LNCaP clone FGC (cell line): ENCODE data around the gene MEGF11.

Experiments
- DNase-seq: peaks from one replicate; pipeline ENCODE4 v3.0.0-alpha.2; 2011; ENCODE audit warnings: low read depth
- H3K4me3 ChIP-seq: 2 replicates; pipeline ENCODE4 v1.5.1; 2011; ENCODE audit warnings: mild to moderate bottlenecking, low read depth, low read length, control low read depth
- CTCF ChIP-seq: IDR thresholded peaks from 2 replicates; pipeline ENCODE4 v1.5.1; 2012; ENCODE audit warnings: mild to moderate bottlenecking; ENCODE audit not compliant: control insufficient read depth, insufficient read depth; ENCODE audit errors: extremely low read depth

The MEGF11 gene

GRCh38 chr15:65856821-65857455 is 396.6 kb downstream of the MEGF11 start:
- peak; percentile 78 for TF ChIP-seq CTCF
- H3K4me3 ChIP-seq = no peak overlapping the region
- no peak for DNase-seq

GRCh38 chr15:65851981-65852380 is 401.6 kb downstream of the MEGF11 start:
- no peak for DNase-seq
- TF ChIP-seq CTCF = no peak
- H3K4me3 ChIP-seq = no peak overlapping the region

GRCh38 chr15:65847989-65848388 is 405.6 kb downstream of the MEGF11 start:
- DNase-seq = no peak
- H3K4me3 ChIP-seq = no peak overlapping the region
- no peak for TF ChIP-seq CTCF

- no peak for DNase-seq
- H3K4me3 ChIP-seq = no peak overlapping the region
- no peak for TF ChIP-seq CTCF
Observed at GRCh38 chr15:65845826-65846519, 407.6 kb downstream of the MEGF11 start.
